Activated CD4-positive, alpha-beta T cell treated with anti-CD3 and anti-CD28 coated beads for 36 hours (primary cell): ENCODE results near the gene MRPL10. TPM values are rescaled to one million over a fixed set of nuclear protein-coding genes. Genes with fewer than 3 reads are reported as not detected.

Source experiments
- ATAC-seq: fragments of 200-7000 bp; cut with Tn5 transposase; one replicate; pipeline ENCODE4 v1.10.0; 2021; ENCODE audit warnings: mild to moderate bottlenecking, moderate library complexity
- CTCF ChIA-PET: fragments of 350-600 bp; sonication (Branson Sonifier 250); formaldehyde crosslinking; loops from one replicate; lab custom pipeline; 2021; ENCODE audit warnings: antibody characterized with exemption; lab: Charles Lee
- POLR2A ChIA-PET: fragments of 350-600 bp; sonication (Branson Sonifier 250); formaldehyde crosslinking; loops from one replicate; lab custom pipeline; 2021; ENCODE audit warnings: antibody characterized with exemption, inconsistent platforms; lab: Charles Lee
- DNase-seq: peaks from one replicate; pipeline ENCODE4 v3.0.0-alpha.2; 2020
- H3K27ac Mint-ChIP-seq: one replicate; pipeline ENCODE4 v1.8.0; 2021; ENCODE audit warnings: mixed read lengths
- H3K27me3 Mint-ChIP-seq: one replicate; pipeline ENCODE4 v1.8.0; 2021; ENCODE audit warnings: mixed read lengths
- H3K36me3 Mint-ChIP-seq: one replicate; pipeline ENCODE4 v1.8.0; 2021; ENCODE audit warnings: low read depth, mixed read lengths
- H3K4me1 Mint-ChIP-seq: one replicate; pipeline ENCODE4 v1.8.0; 2021; ENCODE audit warnings: mixed read lengths
- H3K4me3 Mint-ChIP-seq: one replicate; pipeline ENCODE4 v1.8.0; 2021; ENCODE audit warnings: mild to moderate bottlenecking, moderate library complexity, mixed read lengths
- H3K9me3 Mint-ChIP-seq: one replicate; pipeline ENCODE4 v1.8.0; 2021; ENCODE audit warnings: low read depth, mixed read lengths
- intact Hi-C, 2 experiments: fragments of 100-400 bp; cut with DNase I in 1 of 2; cut with micrococcal nuclease in 1 of 2; formaldehyde crosslinking; loops; one replicate each; pipeline versions ENCODE4 v1.14.2 to v1.15.1; 2022 to 2024; cut with DNase I, micrococcal nuclease
- total RNA-seq, 2 experiments: library from RNA; stranded (reverse); gene quantifications; one replicate each; pipeline ENCODE4 v1.2.3, GENCODE V29; 2021

MRPL10 gene
- total RNA-seq, 2 experiments from 2014 or later = 66.9 to 70.9 TPM

DNA sequence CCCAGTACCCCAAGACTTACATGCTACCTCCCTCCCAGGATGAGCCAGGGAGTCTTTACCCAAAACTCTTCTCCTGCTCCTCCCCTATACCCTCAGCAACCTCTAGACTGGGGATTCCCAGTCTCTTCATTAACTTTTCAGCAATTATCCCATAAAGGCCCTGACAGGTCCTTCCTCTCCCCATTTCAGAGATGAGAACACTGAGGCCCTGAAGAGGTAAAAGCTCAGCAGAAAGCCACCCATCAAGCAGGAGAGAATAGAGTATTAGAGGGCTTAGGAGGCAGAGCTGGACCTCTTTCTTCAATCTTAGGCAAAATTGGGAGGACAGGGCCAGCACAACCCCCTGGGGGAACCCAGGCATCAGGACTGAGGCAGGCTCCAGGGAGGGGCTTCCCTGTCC is 25.5 kb upstream of the MRPL10 start:
- intact Hi-C loops = no loop called here
- Mint-ChIP-seq H3K27ac (no peak overlapping the region), H3K36me3 (no peaks in the 10 kb centered on the region), H3K27me3 (peaks cover 46% of the 10 kb centered on the region), H3K9me3 (no peaks in the 10 kb centered on the region), H3K4me1 (peaks cover 7% of the 10 kb centered on the region), H3K4me3 (no peak overlapping the region)
- DNase-seq (no peak), ATAC-seq (no peak)
- ChIA-PET POLR2A (interaction anchor here (0.9 kb wide), 1 partner anchor 39 kb away, joined by 3 read pairs; no protein-coding TSS in a partner anchor), CTCF (interaction anchor here (1.2 to 19.9 kb wide), 3 partner anchors 8 to 29 kb away, joined by 4 to 414 read pairs (median 8); partner anchors contain the start of gene SCRN2)

DNA sequence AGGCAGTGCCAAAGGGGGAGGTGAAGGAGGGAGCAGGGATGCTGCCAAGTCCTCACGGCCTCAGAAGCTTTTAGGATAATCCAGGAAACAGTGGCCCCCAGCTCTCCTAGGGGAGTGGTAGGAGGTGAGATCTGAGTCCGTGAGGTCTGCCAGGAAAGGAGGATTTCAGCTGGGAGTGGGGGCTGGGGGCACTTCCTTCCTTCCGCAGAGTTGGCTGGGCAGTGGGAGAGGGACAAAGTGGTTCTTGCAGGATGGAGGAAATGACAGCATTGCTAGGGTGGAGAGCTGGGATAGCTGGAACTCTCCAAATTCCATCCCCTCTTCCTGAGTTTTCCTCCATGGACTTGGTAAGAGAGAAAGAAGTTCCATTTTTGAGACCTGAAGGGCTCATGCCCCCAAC is 24.4 kb upstream of the MRPL10 start:
- no peak overlapping the region for H3K27ac Mint-ChIP-seq
- peaks cover 48% of the 10 kb centered on the region for H3K27me3 Mint-ChIP-seq
- ChIA-PET POLR2A (no interaction called here), CTCF (interaction anchor here (1.0 to 19.9 kb wide), 4 partner anchors 9 to 30 kb away, joined by 3 to 414 read pairs (median 5); partner anchors contain the start of gene SCRN2)
- H3K36me3 Mint-ChIP-seq = no peaks in the 10 kb centered on the region
- no peaks in the 10 kb centered on the region for H3K9me3 Mint-ChIP-seq
- no peak for ATAC-seq
- no peak overlapping the region for H3K4me3 Mint-ChIP-seq
- DNase-seq = no peak
- H3K4me1 Mint-ChIP-seq = peaks cover 9% of the 10 kb centered on the region
- intact Hi-C loops = no loop called here

DNA sequence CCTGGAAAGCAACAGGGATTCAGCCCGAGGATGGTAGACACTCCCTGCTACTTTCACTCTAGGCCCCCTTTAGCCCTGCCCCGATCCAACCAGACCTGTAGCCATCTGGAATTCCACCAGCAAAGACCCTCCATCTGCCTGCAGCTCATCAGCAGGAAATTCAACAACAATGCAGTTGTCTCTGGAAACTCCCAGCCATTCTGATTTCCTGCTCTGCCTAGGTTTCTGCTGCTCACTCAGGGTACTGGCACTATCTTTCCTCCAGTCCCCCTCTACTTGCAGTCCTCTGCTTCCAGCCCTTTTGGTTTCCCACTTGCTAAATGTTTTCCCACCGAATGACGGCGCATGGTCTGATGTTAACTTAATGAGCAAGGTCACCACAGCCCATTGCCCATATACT is 22.3 kb upstream of the MRPL10 start:
- ATAC-seq (no peak), DNase-seq (no peak)
- H3K4me3 Mint-ChIP-seq = no peak overlapping the region
- H3K27ac Mint-ChIP-seq = no peak overlapping the region
- ChIA-PET CTCF (interaction anchor here (0.6 to 19.9 kb wide), 6 partner anchors 11 to 91 kb away, joined by 3 to 414 read pairs (median 4); partner anchors contain the start of gene SCRN2), POLR2A (no interaction called here)
- H3K36me3 Mint-ChIP-seq = no peaks in the 10 kb centered on the region
- intact Hi-C loops = no loop called here
- H3K4me1 Mint-ChIP-seq = peaks cover 15% of the 10 kb centered on the region
- H3K27me3 Mint-ChIP-seq = peaks cover 61% of the 10 kb centered on the region
- no peaks in the 10 kb centered on the region for H3K9me3 Mint-ChIP-seq

DNA sequence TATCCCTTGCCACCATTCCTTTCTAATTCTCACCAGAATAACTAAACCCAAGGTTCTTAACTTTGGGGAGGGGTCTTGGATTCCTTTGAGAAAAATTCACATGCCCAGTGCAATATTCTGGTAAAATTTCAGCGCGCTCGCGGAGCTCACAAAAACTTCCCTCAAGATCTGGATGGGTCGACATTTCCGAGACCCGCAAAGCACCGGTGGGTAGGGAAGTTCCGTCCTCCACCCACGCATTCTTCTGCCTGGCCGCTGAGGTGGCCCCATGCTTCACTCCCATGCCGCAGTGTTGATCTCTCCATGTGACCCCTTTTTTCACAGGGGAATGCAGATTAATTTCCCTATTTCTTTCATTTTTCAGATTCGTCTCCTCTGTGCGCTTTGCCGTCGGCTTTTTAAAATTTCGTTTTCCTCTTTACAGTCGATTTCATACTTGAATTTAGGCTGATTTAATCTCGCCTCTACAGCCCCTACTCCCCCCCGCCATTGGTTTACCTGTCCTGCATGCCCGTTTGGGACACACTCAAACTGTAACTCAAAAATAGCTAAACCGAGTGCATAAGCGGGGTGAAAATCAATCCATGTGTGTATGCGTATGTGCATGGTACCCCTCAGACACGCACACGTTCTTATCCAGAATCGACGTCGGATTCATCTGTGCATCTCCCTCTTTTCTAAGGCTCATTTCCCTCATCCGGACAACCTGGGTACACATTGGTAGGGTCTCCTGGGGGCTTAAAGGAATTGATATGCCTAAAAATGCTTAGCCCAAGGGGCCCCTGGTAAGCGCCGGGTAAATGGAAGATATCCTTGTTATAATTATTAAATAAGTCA is 21.0 kb upstream of the MRPL10 start:
- H3K36me3 Mint-ChIP-seq = no peaks in the 10 kb centered on the region
- DNase-seq (no peak), ATAC-seq (no peak)
- H3K4me3 Mint-ChIP-seq = no peak overlapping the region
- H3K9me3 Mint-ChIP-seq = no peaks in the 10 kb centered on the region
- ChIA-PET POLR2A (no interaction called here), CTCF (interaction anchor here (0.6 to 19.9 kb wide), 9 partner anchors 9 to 722 kb away, joined by 3 to 414 read pairs (median 3); partner anchors contain the start of genes PNPO and SCRN2)
- H3K4me1 Mint-ChIP-seq = peaks cover 15% of the 10 kb centered on the region
- H3K27ac Mint-ChIP-seq = no peak overlapping the region
- peaks cover 67% of the 10 kb centered on the region for H3K27me3 Mint-ChIP-seq
- intact Hi-C loops = no loop called here

DNA sequence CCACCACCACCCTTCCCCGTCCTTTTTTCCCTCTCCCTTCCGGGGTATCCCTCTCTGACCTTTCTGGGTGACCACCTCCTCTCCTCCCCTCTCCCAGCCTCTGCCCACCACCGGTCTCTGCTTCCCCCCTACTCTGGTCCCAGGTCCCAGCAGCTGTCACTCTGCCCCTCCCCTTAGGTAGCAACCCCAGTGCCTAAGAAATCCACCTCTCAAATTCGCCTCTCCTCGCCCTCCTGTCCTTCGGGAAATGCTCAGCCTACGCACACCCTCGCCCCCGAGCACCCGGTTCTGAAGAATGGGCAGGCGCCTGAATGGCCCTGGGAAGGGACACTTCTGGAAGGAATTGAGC is 20.4 kb upstream of the MRPL10 start:
- intact Hi-C loops = no loop called here
- Mint-ChIP-seq H3K36me3 (no peaks in the 10 kb centered on the region), H3K4me3 (no peak overlapping the region), H3K9me3 (no peaks in the 10 kb centered on the region), H3K4me1 (peaks cover 18% of the 10 kb centered on the region), H3K27ac (no peak overlapping the region), H3K27me3 (peaks cover 72% of the 10 kb centered on the region)
- ChIA-PET CTCF (interaction anchor here (0.8 to 19.9 kb wide), 4 partner anchors 9 to 34 kb away, joined by 3 to 414 read pairs (median 4); partner anchors contain the start of gene SCRN2), POLR2A (no interaction called here)
- DNase-seq = no peak
- ATAC-seq = no peak

DNA sequence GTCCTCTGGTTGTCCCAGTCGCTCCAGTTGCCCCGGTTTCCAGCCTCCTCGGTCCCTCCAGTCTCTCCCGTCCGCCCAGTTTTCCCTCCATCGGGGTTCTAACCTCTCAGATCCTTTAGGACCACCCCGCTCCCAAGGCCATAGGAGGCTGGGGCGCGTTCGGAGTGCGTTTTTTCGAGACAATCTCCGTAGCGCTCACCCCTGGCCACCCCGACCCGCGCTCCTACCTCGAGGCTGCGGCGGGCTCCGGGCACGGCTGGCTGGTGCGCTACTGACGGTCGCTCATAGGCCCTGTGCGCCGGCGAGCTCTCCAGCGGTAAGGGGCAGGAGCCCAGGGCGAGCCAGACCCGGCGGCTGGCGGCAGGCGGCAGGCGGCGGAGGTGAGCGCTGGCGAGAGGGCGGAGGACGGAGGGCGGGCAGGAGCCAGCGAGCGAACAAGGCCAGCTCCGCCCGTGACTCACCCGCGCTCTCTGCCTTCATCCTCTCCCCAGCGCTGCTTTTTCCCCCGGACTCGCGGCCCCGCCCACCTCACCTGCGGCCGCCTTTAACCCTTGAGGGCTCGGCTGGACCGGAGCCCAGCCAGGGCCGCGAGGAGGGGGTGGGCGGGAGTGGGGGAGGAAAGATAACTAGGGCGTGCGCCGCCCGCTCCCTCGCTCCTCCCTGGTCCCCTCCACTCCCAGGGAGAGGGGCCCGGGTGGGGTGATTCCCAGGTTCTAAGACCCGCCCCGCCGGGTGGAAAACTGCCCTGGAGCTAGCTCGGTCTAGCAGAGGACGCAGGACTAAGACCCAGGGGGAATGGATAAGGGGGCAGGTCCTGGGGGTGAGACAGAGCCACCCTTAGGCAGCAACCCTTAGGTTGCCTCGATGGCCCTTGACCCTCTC is 19.6 kb upstream of the MRPL10 start, which contains the start of gene SP6:
TSS of gene SP6 (minus strand) at position 472 of the 882 bp plus-strand sequence. CDS start 2,734 bp downstream, outside the sequence.
- Mint-ChIP-seq H3K4me3 (peak within 1 kb of the TSS; percentile 6), H3K36me3 (no peaks in the 10 kb centered on the region), H3K27ac (no peak within 1 kb of the TSS), H3K4me1 (peaks cover 18% of the 10 kb centered on the region), H3K9me3 (no peaks in the 10 kb centered on the region), H3K27me3 (peaks cover 76% of the 10 kb centered on the region)
- intact Hi-C loops = no loop called here
- DNase-seq (peak; percentile 82), ATAC-seq (peak; percentile 92)
- CTCF ChIA-PET = interaction anchor here (0.5 to 19.9 kb wide), 5 partner anchors 10 to 103 kb away, joined by 3 to 414 read pairs (median 3); partner anchors contain the start of genes LRRC46, MRPL10 and SCRN2
- POLR2A ChIA-PET = interaction anchor here (0.7 kb wide), 1 partner anchor 34 kb away, joined by 4 read pairs; no protein-coding TSS in a partner anchor

DNA sequence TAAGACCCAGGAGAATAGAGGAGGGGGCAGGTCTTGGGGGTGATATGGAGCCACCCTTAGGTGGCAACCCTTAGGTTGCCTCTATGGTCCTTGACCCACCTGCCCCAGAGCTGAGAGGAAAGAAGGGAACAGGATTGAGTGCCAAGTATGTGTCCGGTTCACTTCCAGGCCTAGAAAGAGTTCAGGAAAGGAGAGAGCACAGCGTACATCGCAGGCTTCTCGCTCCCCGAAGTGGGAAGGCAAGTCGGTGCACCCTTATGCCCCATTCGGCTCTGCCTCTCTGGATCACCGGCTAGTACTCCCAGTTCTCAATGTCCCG is 19.0 kb upstream of the MRPL10 start:
- H3K27ac Mint-ChIP-seq = no peak overlapping the region
- POLR2A ChIA-PET = no interaction called here
- no peaks in the 10 kb centered on the region for H3K36me3 Mint-ChIP-seq
- ATAC-seq (no peak), DNase-seq (no peak)
- H3K4me3 Mint-ChIP-seq = peak overlapping the region; percentile 6
- H3K4me1 Mint-ChIP-seq = peaks cover 18% of the 10 kb centered on the region
- H3K9me3 Mint-ChIP-seq = no peaks in the 10 kb centered on the region
- CTCF ChIA-PET = interaction anchor here (0.5 to 19.9 kb wide), 5 partner anchors 9 to 103 kb away, joined by 3 to 414 read pairs (median 3); partner anchors contain the start of genes LRRC46, MRPL10 and SCRN2
- H3K27me3 Mint-ChIP-seq = peaks cover 75% of the 10 kb centered on the region
- intact Hi-C loops = no loop called here

DNA sequence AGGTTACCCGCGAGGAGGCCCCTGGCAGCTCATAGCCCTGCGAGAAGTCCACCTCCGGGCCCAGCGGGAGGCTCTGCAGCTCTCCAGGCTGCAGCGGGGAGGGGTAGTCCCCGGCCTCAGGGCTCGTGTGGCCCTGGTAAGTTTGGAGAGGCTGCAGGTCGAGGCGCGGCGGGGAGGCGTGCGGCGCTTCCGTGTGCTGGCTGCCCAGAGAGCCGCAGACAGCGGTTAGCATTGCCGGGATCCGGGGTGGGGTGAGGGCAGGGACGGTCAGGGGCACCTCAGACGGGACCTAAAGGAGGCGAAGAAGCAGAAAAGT is 16.8 kb upstream of the MRPL10 start:
- ATAC-seq (no peak), DNase-seq (no peak)
- Mint-ChIP-seq H3K4me1 (peaks cover 18% of the 10 kb centered on the region), H3K4me3 (no peak overlapping the region), H3K36me3 (no peaks in the 10 kb centered on the region), H3K9me3 (no peaks in the 10 kb centered on the region), H3K27me3 (peaks cover 65% of the 10 kb centered on the region), H3K27ac (no peak overlapping the region)
- POLR2A ChIA-PET = interaction anchor here (1.0 kb wide), 1 partner anchor 20 kb away, joined by 6 read pairs; no protein-coding TSS in a partner anchor
- CTCF ChIA-PET = interaction anchor here (0.6 to 19.9 kb wide), 11 partner anchors 9 to 199 kb away, joined by 3 to 414 read pairs (median 3); partner anchors contain the start of gene CDK5RAP3
- intact Hi-C loops = loop anchor here in 1 of 2 experiments (10.0 kb wide), 1 partner anchor 167 kb away; no protein-coding TSS in a partner anchor

DNA sequence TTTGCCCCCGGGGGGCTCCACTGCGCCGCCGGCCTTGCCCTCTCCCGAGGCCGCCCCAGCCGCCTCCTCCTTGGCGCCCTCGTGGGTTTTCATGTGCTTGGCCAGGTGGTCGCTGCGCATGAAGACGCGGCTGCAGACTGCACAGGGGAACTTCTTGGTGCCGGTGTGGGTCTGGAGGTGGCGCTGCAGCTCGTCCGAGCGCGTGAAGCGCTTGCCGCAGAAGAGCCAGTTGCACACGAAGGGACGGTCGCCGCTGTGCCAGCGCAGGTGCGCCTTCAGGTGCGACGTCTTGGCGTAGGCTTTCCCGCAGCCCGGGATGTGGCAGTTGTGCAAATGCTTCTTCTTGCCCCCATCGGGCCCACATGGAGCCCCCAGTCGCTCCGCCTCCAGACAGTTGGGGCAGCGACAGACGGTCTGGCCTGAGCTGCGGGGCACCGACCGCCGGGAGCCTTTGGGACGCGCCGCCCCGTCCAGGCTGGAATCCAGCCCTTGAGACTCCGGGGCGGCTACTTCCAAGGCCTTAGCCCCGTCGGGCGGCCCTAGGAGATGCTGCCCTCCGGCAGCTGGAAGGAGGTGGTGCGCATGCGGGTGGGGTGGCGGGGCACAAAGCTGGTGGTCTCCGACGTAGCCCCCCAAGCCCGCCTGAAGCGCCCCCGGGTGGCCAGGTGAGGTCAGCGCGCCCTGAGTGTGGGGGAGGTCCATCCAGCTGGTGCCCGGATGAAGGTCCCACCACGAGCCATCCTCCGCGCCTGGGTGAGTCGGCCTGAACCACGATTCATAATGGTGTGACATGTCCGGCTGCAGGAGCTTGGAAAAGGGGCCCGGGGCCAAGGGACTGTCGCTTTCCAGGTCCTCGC is 16.2 kb upstream of the MRPL10 start:
- peak; percentile 67 for DNase-seq
- H3K36me3 Mint-ChIP-seq = no peaks in the 10 kb centered on the region
- ChIA-PET POLR2A (no interaction called here), CTCF (interaction anchor here (0.6 to 19.9 kb wide), 16 partner anchors 9 to 199 kb away, joined by 3 to 414 read pairs (median 3); partner anchors contain the start of genes CDK5RAP3 and SP2)
- peak; percentile 53 for ATAC-seq
- H3K27ac Mint-ChIP-seq = no peak overlapping the region
- no peaks in the 10 kb centered on the region for H3K9me3 Mint-ChIP-seq
- intact Hi-C loops = loop anchor here (1.0 to 10.0 kb wide), 2 partner anchors 43 to 167 kb away; no protein-coding TSS in a partner anchor
- peaks cover 20% of the 10 kb centered on the region for H3K4me1 Mint-ChIP-seq
- H3K4me3 Mint-ChIP-seq = no peak overlapping the region
- peaks cover 61% of the 10 kb centered on the region for H3K27me3 Mint-ChIP-seq

DNA sequence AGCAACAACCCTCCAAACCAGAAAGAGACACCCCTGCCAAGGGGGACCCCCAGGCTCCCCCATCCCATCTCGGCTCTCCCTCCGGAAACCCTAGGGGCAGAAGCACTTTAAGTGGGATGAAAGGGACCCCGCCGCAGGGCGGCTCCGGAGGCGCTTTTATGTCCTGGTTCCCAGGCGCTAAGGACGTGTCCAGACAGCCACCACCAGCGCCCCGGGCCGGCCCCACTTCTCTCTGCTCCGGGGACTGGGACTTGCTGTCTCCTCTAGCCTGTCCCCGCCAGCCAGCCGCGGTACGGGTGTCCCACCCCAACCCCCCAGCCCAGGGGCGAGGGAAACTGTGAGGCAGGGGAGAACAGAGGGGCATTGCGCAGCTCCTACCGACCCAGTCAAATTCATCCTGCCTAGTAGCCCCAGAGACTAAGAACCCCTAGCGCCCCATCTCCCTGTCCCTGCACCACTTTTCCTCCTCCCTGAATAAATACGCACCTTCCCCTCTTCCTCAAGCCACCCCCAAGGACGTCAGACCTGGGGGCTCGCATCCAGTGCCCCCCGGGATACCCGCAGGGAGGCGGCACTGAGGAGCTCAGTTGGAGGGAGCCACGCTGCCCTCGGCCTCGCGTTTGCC is 15.5 kb upstream of the MRPL10 start:
- H3K4me3 Mint-ChIP-seq = no peak overlapping the region
- H3K27ac Mint-ChIP-seq = no peak overlapping the region
- intact Hi-C loops = loop anchor here (1.0 to 10.0 kb wide), 2 partner anchors 43 to 168 kb away; no protein-coding TSS in a partner anchor
- peaks cover 54% of the 10 kb centered on the region for H3K27me3 Mint-ChIP-seq
- no peaks in the 10 kb centered on the region for H3K9me3 Mint-ChIP-seq
- POLR2A ChIA-PET = no interaction called here
- ATAC-seq (no peak), DNase-seq (no peak)
- no peaks in the 10 kb centered on the region for H3K36me3 Mint-ChIP-seq
- H3K4me1 Mint-ChIP-seq = peaks cover 19% of the 10 kb centered on the region
- CTCF ChIA-PET = interaction anchor here (0.8 to 19.9 kb wide), 10 partner anchors 13 to 215 kb away, joined by 3 to 414 read pairs (median 3); partner anchors contain the start of genes CDK5RAP3 and SP2
